ENCODE measurements around the gene HBA1.
"Not testable (repeated sequence)": the region's sequence is repeated elsewhere in the genome, so short reads cannot be mapped to it uniquely, and the experiment has no call there.

Gene HBA1

DNA sequence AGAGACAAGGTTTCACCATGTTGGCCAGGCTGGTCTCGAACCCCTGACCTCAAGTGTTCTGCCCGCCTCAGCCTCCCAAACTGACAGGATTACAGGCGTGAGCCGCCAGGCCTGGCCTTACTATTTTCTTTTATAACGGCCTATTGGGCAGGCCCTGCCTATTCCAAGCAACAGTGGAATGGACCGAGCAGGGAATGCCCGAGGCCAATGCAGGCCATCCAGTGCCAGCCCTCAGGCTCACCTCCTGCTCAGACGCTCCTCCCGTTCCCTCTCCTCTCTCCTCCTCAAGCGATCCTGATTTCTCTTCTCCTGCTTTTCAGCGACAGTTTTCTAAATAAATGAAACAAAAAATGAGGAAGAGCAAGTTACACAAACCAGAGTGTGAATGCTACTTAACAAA is 16.2 kb downstream of the HBA1 start:
- no peaks in the 10 kb centered on the region for H3K27me3 ChIP-seq (ENCODE audit: control insufficient read depth, insufficient read depth, low read length)
- no peaks in the 10 kb centered on the region for H3K4me1 ChIP-seq (ENCODE audit: control insufficient read depth, insufficient read depth, low read length)
- H3K36me3 ChIP-seq (ENCODE audit: control insufficient read depth, insufficient read depth, low read length), result peaks cover 76% of the 10 kb centered on the region
- H3K4me3 ChIP-seq (ENCODE audit: low read depth, low read length), result no peak overlapping the region
- H3K9ac ChIP-seq (ENCODE audit: low read depth, low read length), result no peak overlapping the region
- H3K9me3 ChIP-seq (ENCODE audit: control insufficient read depth, insufficient read depth, low read length), result no peaks in the 10 kb centered on the region

DNA sequence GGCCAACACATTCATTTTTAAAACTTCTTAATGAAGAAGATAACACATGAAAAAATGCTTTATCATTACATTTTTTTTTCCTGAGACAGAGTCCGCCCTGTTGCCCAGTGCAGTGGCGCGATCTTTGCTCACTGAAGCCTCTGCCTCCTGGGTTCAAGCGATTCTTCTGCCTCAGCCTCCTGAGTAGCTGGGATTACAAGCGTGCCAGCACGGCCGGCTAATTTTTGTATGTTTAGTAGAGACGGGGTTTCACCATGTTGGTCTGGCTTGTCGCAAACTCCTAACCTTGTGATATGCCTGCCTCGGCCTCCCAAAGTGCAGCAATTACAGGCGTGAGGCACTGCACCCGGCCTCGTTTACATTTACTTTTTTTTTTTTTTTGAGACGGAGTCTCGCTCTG is 17.0 kb downstream of the HBA1 start:
- no peaks in the 10 kb centered on the region for H3K27me3 ChIP-seq (ENCODE audit: control insufficient read depth, insufficient read depth, low read length)
- no peak overlapping the region for H3K4me3 ChIP-seq (ENCODE audit: low read depth, low read length)
- H3K36me3 ChIP-seq (ENCODE audit: control insufficient read depth, insufficient read depth, low read length), result peaks cover 77% of the 10 kb centered on the region
- no peaks in the 10 kb centered on the region for H3K4me1 ChIP-seq (ENCODE audit: control insufficient read depth, insufficient read depth, low read length)
- no peak overlapping the region for H3K9ac ChIP-seq (ENCODE audit: low read depth, low read length)
- no peaks in the 10 kb centered on the region for H3K9me3 ChIP-seq (ENCODE audit: control insufficient read depth, insufficient read depth, low read length)

DNA sequence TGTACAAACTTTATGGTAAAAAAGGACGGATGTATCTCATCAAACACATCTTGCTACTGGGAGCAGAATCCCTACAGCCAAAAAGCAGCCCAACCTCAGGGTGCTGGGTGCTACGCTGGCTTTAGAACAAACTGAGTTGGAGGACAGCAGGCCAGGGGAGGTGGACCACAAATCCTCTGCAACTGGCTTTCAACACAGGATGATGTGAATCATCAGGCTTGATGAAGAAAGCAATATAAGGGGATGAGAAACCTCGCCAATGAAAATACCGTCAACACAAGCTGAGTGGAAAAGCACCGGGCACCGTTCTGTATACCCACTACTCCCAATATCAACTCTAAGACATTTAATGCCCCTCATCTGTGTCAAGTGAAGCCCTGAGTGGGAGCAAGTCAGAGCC is 18.0 kb downstream of the HBA1 start:
- Histone ChIP-seq H3K27me3 (ENCODE audit: control insufficient read depth, insufficient read depth, low read length) (no peaks in the 10 kb centered on the region), H3K36me3 (ENCODE audit: control insufficient read depth, insufficient read depth, low read length) (peaks cover 73% of the 10 kb centered on the region), H3K4me3 (ENCODE audit: low read depth, low read length) (no peak overlapping the region), H3K9me3 (ENCODE audit: control insufficient read depth, insufficient read depth, low read length) (no peaks in the 10 kb centered on the region), H3K9ac (ENCODE audit: low read depth, low read length) (no peak overlapping the region), H3K4me1 (ENCODE audit: control insufficient read depth, insufficient read depth, low read length) (no peaks in the 10 kb centered on the region)

- Histone ChIP-seq H3K4me1 (ENCODE audit: control insufficient read depth, insufficient read depth, low read length) (no peaks in the 10 kb centered on the region), H3K9ac (ENCODE audit: low read depth, low read length) (no peak overlapping the region), H3K36me3 (ENCODE audit: control insufficient read depth, insufficient read depth, low read length) (peaks cover 48% of the 10 kb centered on the region), H3K27me3 (ENCODE audit: control insufficient read depth, insufficient read depth, low read length) (no peaks in the 10 kb centered on the region), H3K4me3 (ENCODE audit: low read depth, low read length) (no peak overlapping the region), H3K9me3 (ENCODE audit: control insufficient read depth, insufficient read depth, low read length) (no peaks in the 10 kb centered on the region)
These were observed 23.9 kb downstream of the HBA1 start for GRCh38 chr16:200388-200787.

DNA sequence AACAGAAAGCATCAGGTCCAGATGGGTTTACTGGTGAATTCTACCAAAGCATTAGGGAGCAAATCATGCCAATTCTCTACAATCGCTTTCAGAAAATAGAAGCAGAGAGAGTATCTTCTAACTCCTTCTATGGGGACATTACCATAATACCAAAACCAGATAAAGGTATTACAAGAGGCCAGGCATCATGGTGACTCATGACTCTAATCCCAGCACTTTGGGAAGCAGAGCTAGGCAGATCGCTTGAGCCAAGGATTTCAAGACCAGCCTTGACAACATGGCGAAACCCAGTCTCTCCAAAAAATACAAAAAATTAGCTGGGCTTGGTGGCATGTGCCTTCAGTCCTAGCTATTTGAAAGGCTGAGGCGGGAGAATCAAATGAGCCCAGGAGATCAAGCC is 26.8 kb downstream of the HBA1 start:
- H3K9ac ChIP-seq (ENCODE audit: low read depth, low read length), result no peak overlapping the region
- no peaks in the 10 kb centered on the region for H3K4me1 ChIP-seq (ENCODE audit: control insufficient read depth, insufficient read depth, low read length)
- no peak overlapping the region for H3K4me3 ChIP-seq (ENCODE audit: low read depth, low read length)
- no peaks in the 10 kb centered on the region for H3K9me3 ChIP-seq (ENCODE audit: control insufficient read depth, insufficient read depth, low read length)
- peaks cover 47% of the 10 kb centered on the region for H3K36me3 ChIP-seq (ENCODE audit: control insufficient read depth, insufficient read depth, low read length)
- H3K27me3 ChIP-seq (ENCODE audit: control insufficient read depth, insufficient read depth, low read length), result no peaks in the 10 kb centered on the region

GRCh38 chr16:204046-204445 is 27.6 kb downstream of the HBA1 start:
- peaks cover 43% of the 10 kb centered on the region for H3K36me3 ChIP-seq (ENCODE audit: control insufficient read depth, insufficient read depth, low read length)
- H3K9me3 ChIP-seq (ENCODE audit: control insufficient read depth, insufficient read depth, low read length); H3K27me3 ChIP-seq (ENCODE audit: control insufficient read depth, insufficient read depth, low read length); H3K9ac ChIP-seq (ENCODE audit: low read depth, low read length); H3K4me1 ChIP-seq (ENCODE audit: control insufficient read depth, insufficient read depth, low read length); H3K4me3 ChIP-seq (ENCODE audit: low read depth, low read length): not testable (repeated sequence)

DNA sequence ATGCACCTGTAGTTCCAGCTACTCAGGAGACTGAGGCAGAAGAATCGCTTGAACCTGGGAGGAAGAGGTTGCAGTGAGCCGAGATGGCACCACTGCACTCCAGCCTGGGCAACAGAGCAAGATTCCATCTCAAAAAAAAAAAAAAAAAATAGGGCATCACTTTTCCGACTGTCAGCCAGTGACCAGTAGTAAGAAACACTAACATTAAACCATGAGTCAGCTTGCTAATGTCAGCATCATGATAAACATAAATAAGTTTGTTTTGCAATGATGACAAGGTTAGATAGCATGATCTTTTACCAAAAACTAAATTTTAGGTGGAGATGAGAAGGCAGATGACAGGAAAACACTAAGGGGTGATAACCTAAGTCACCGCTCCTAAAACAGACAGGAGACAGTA is 32.9 kb downstream of the HBA1 start:
- not testable (repeated sequence) for H3K9me3 ChIP-seq (ENCODE audit: control insufficient read depth, insufficient read depth, low read length); H3K4me3 ChIP-seq (ENCODE audit: low read depth, low read length); H3K27me3 ChIP-seq (ENCODE audit: control insufficient read depth, insufficient read depth, low read length); H3K9ac ChIP-seq (ENCODE audit: low read depth, low read length); H3K4me1 ChIP-seq (ENCODE audit: control insufficient read depth, insufficient read depth, low read length)
- H3K36me3 ChIP-seq (ENCODE audit: control insufficient read depth, insufficient read depth, low read length), result peaks cover 48% of the 10 kb centered on the region

DNA sequence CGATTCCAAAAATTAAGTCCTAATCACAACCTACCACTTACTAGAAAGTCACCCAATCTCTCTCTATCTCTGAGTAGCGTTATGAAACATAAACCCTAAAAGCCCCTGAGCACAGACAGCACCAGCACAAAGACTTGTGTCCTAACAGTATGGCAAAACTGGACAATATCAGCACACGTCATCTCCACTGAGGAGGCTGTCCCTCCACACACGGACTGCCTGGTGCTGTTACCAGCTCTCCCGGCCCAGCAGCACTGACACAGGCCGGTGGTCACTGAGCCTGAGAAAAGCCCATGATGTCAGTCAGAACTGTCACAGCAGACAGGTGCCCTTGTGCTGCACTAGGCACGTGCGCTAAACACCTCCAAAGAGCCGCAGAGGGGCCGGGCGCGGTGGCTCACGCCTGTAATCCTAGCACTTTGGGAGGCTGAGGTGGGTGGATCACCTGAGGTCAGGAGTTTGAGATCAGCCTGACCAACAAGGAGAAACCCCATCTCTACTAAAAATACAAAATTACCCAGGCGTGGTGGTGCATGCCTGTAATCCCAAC is 35.2 kb downstream of the HBA1 start:
- not testable (repeated sequence) for H3K27me3 ChIP-seq (ENCODE audit: control insufficient read depth, insufficient read depth, low read length); H3K9ac ChIP-seq (ENCODE audit: low read depth, low read length); H3K9me3 ChIP-seq (ENCODE audit: control insufficient read depth, insufficient read depth, low read length); H3K4me1 ChIP-seq (ENCODE audit: control insufficient read depth, insufficient read depth, low read length); H3K4me3 ChIP-seq (ENCODE audit: low read depth, low read length)
- H3K36me3 ChIP-seq (ENCODE audit: control insufficient read depth, insufficient read depth, low read length), result peaks cover 40% of the 10 kb centered on the region

- Histone ChIP-seq H3K9me3 (ENCODE audit: control insufficient read depth, insufficient read depth, low read length) (no peaks in the 10 kb centered on the region), H3K4me3 (ENCODE audit: low read depth, low read length) (no peak overlapping the region), H3K27me3 (ENCODE audit: control insufficient read depth, insufficient read depth, low read length) (no peaks in the 10 kb centered on the region), H3K9ac (ENCODE audit: low read depth, low read length) (no peak overlapping the region), H3K36me3 (ENCODE audit: control insufficient read depth, insufficient read depth, low read length) (peaks cover 36% of the 10 kb centered on the region), H3K4me1 (ENCODE audit: control insufficient read depth, insufficient read depth, low read length) (no peaks in the 10 kb centered on the region)
These were observed 36.5 kb downstream of the HBA1 start for GRCh38 chr16:212999-213398.

DNA sequence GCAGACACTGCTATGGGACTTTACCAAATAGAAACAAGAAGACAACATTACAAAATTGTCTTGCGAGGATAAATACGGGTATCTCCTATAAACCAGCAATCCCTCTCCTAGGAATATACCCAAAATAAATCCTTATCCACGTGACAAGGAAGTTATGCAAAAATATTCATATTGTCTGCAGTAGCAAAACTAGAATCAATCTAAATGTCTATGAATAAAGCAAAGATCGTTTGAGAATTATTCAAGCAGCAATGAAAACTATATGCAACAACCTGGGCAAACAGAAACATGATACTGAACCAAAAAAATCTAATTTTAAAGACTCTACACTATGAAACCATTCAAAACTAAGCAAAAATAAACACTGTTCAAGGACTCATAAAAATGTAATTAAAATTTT is 43.5 kb downstream of the HBA1 start:
- Histone ChIP-seq H3K36me3 (ENCODE audit: control insufficient read depth, insufficient read depth, low read length) (peaks cover 41% of the 10 kb centered on the region), H3K4me1 (ENCODE audit: control insufficient read depth, insufficient read depth, low read length) (no peaks in the 10 kb centered on the region), H3K9ac (ENCODE audit: low read depth, low read length) (no peak overlapping the region)

More for the DNA sequence above, 43.5 kb downstream of the HBA1 start:
- H3K9me3 ChIP-seq (ENCODE audit: control insufficient read depth, insufficient read depth, low read length), result no peaks in the 10 kb centered on the region
- H3K27me3 ChIP-seq (ENCODE audit: control insufficient read depth, insufficient read depth, low read length), result no peaks in the 10 kb centered on the region
- no peak overlapping the region for H3K4me3 ChIP-seq (ENCODE audit: low read depth, low read length)

Measured in iPS-15b (cell line).